Uterus (tissue), 2 donors: Measurements from ENCODE around the gene FBXO15.

Source experiments
- POLR2A ChIP-seq, 2 donors: fragments of 450-650 bp; IDR thresholded peaks; one replicate each; pipeline ENCODE4 v1.6.1; 2016; ENCODE audit warnings: antibody characterized with exemption in 2 of 2, mild to moderate bottlenecking in 1 of 2, moderate library complexity in 1 of 2
- TF ChIP-seq, protein P1 (sequence below), 4 experiments: fragments of 200-600 bp in 2 of 4; fragments of 450-650 bp in 2 of 4; sonication (generic) in 2 of 4; IDR thresholded peaks; one replicate each; pipeline ENCODE4 v1.5.1; 2016 to 2019; ENCODE audit warnings: antibody characterized with exemption in 4 of 4, mild to moderate bottlenecking in 2 of 4, moderate library complexity in 1 of 4

DNA sequence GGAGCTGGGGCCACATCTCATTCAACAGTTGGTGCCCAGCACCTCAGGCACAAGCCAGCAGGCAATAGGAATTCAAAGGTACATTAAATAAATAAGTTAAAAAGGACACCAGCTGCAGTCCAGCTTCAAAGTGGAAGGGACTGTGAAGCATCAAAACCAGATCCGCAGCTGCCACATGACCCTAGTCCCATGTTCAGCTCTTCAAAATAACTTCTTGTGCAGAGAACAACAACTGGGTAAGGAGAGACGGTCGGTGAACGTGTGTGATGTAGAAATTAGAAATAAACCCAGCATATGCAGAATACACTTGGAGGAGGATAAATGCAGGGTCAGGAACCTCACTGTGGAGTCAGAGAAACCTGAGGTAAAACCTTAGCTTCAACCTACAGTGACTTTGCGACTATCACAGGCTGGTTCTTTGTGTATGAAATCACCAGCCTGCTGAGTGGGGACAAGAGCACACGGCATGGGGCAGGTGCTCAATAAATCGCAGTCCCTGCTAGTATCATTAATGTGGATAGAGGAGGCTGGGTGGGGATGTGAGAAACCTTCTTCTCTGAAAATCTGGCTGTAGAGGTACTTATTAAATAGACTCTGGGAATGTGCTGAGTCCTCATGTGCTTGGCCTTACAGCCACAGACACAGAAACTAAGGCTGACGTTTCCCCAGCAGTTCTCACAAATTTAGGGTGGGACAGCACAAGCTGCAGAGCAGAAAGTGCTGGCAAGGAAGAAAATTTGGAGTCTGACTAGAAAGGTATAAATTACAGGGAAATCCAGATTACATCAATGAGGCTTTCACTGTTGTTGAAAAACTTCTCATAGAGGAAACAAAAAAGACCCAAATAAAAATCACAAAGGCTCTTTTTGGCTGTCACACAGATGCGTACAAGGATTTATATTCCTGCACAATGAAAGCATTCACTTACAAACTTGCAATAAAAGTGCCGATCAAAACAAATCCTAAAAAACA is 20.7 kb downstream of the FBXO15 start:
- TF ChIP-seq, protein P1, sequence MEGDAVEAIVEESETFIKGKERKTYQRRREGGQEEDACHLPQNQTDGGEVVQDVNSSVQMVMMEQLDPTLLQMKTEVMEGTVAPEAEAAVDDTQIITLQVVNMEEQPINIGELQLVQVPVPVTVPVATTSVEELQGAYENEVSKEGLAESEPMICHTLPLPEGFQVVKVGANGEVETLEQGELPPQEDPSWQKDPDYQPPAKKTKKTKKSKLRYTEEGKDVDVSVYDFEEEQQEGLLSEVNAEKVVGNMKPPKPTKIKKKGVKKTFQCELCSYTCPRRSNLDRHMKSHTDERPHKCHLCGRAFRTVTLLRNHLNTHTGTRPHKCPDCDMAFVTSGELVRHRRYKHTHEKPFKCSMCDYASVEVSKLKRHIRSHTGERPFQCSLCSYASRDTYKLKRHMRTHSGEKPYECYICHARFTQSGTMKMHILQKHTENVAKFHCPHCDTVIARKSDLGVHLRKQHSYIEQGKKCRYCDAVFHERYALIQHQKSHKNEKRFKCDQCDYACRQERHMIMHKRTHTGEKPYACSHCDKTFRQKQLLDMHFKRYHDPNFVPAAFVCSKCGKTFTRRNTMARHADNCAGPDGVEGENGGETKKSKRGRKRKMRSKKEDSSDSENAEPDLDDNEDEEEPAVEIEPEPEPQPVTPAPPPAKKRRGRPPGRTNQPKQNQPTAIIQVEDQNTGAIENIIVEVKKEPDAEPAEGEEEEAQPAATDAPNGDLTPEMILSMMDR (IDR thresholded peaks at IDR 0.05): no peak
- no peak for TF ChIP-seq POLR2A (IDR thresholded peaks at IDR 0.05)
